Spleen (tissue), 7 donors: ENCODE results near the gene GPR50.

ENCODE experiments used
- POLR2AphosphoS5 ChIP-seq, 3 donors: sonication (generic); formaldehyde crosslinking; IDR thresholded peaks; one replicate each; pipeline ENCODE4 v1.5.1; 2017; ENCODE audit warnings: antibody characterized with exemption in 3 of 3
- TF ChIP-seq, protein P1 (sequence below), 11 experiments: fragments of 200-600 bp in 7 of 11; fragments of 450-650 bp in 4 of 11; sonication (generic) in 4 of 11; IDR thresholded peaks in 8 of 11; conservative IDR thresholded peaks in 3 of 11; 1 replicate in 7 of 11; 2 replicates in 4 of 11; pipeline versions ENCODE4 v1.4.0 to v1.8.0; 2016 to 2021; ENCODE audit warnings: antibody characterized with exemption in 11 of 11, inconsistent platforms in 4 of 11, mild to moderate bottlenecking in 1 of 11
- donor health status: DM: no; HTN: no; CAD: no; lungs with moderate emphysema.
- donor health status: DM: no; HTN: no; CAD: no.
- donor health status: DM: no; HTN: no; CAD: no.

GRCh38 chrX:151183233-151183753 lies 6.9 kb downstream of the GPR50 start:
- TF ChIP-seq, protein P1, sequence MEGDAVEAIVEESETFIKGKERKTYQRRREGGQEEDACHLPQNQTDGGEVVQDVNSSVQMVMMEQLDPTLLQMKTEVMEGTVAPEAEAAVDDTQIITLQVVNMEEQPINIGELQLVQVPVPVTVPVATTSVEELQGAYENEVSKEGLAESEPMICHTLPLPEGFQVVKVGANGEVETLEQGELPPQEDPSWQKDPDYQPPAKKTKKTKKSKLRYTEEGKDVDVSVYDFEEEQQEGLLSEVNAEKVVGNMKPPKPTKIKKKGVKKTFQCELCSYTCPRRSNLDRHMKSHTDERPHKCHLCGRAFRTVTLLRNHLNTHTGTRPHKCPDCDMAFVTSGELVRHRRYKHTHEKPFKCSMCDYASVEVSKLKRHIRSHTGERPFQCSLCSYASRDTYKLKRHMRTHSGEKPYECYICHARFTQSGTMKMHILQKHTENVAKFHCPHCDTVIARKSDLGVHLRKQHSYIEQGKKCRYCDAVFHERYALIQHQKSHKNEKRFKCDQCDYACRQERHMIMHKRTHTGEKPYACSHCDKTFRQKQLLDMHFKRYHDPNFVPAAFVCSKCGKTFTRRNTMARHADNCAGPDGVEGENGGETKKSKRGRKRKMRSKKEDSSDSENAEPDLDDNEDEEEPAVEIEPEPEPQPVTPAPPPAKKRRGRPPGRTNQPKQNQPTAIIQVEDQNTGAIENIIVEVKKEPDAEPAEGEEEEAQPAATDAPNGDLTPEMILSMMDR (IDR thresholded peaks at IDR 0.05 in 8 of 11, conservative IDR thresholded peaks at IDR 0.05 in 3 of 11): no peak
- TF ChIP-seq POLR2AphosphoS5 (IDR thresholded peaks at IDR 0.05): no peak
